ENCODE results near the gene APOM. TPM values are rescaled to one million over a fixed set of nuclear protein-coding genes. Genes with fewer than 3 reads are reported as not detected.

APOM gene
- 0.89 and 1.2 TPM in 2 replicates for total RNA-seq

DNA sequence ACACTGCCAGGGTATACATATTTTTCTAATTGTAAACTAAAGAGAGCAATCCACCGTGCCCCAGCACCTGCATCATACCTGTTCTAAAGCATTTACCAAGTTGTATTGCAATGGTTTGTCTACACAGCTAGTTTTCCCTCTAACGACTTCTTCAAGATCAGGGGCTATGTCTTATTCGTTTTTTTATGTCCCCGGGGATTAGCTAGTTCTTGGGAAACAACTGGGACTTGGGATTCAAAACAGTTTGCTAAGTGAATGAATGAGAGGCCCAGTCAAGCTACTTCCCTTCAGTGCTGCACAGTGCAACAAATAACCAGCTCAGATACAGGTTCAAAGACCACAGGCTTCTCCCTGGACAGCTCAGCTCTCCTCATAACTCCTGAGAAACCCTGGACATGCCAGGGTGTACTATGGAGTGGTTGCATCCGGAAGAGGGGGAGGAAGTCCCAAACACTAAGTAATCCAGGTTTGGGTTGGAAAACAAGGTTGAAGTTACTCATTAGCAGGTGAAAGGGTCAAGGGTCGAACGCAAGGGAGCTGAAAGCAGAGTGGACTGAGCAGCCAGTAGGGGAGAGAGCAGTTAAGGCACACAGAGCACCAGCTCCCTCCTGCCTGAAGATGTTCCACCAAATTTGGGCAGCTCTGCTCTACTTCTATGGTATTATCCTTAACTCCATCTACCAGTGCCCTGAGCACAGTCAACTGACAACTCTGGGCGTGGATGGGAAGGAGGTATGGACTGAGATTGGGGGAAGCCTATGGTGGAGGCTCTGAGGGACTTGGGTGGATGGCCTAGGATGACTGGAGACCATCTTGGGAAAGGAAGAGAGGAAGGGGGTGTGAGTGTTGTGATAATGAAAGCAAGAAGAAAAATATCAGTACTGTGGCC lies at the start of gene APOM:
Gene APOM, plus strand, starts transcription at position 546 of the 889 bp plus-strand sequence. Its CDS starts 73 bp downstream, at position 619.

DNA sequence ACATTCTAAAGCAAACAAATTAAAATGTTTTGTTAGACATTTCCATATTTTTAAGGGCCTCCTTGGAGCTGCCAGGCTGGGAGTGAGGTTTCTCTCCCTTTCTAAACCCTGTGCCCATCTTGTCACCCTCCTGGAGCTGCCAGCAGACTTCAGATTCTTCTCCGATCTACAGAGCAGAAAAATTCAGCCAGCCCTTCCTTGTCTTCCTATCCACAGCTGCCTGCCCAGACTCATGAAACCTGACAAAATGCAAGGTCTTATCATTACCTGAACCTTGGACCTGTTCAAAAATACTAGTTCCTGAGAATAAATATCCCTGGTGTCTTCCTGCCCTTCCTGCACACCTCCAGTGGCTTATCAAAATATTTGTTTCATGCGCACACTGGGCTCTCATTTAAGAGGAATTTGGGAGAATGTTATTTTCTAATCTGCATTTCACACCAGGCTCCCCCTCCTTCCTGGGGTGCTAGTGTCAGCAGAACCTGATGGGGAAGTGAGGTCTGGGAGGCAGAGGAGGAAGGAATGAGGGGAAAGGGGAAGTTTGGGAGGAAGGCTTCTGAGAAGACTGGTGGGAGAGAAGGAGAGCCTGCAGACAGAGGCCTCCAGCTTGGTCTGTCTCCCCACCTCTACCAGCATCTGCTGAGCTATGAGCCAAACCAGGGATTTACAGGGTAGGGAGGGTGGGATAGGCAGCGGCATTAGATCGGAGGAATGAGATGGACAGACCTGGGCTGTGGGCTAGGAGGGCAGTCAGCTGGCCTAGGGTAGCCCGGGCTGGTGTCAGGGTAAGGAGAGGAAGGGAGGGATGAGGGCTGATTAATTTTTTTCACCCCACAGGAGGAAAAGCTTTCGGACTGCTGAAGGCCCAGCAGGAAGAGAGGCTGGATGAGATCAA lies 40.8 kb upstream of the APOM start, which contains the start of gene AIF1:
Gene AIF1, plus strand, starts transcription at position 551 of the 895 bp plus-strand sequence. Its CDS starts 96 bp downstream, at position 647.

DNA sequence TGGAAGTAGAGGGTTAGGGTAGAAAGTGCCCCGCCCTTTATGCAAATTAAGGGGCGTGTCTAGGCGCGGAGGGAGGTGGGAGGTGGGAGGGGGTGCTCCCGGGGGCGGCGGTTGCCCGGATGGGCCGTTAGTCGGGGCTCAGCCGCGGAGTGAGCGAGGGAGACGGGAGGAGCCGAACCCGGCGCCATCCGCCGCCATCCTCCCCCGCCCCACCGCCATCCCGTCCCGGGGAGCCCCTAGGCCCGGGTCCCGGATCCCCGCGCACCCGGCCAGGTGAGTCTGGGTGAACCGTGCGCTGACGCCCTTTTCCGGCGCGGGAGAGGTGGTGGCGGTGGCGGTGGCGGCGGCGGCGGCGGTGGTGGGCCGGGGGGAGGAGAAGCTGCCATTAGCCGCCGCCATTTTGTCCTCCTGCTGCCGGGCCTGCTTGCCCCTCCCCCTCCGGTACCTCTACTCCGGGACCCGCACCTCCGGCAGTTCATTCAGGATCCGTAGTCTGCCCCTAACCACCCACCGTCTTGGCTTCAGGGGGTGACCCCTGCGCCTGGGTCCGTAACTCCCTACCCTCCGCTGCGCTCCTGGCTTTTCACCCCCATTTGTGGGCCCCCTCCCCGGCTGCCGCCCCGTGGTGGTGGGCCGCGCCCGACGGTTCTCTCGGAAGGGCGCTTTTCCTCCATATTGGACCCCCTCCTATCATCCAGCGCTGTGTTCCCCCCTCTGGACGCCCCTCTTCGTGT lies 34.9 kb upstream of the APOM start, which contains the start of gene PRRC2A:
Gene PRRC2A, plus strand, starts transcription at position 130 of the 734 bp plus-strand sequence. CDS start 2,075 bp downstream, outside the sequence.

DNA sequence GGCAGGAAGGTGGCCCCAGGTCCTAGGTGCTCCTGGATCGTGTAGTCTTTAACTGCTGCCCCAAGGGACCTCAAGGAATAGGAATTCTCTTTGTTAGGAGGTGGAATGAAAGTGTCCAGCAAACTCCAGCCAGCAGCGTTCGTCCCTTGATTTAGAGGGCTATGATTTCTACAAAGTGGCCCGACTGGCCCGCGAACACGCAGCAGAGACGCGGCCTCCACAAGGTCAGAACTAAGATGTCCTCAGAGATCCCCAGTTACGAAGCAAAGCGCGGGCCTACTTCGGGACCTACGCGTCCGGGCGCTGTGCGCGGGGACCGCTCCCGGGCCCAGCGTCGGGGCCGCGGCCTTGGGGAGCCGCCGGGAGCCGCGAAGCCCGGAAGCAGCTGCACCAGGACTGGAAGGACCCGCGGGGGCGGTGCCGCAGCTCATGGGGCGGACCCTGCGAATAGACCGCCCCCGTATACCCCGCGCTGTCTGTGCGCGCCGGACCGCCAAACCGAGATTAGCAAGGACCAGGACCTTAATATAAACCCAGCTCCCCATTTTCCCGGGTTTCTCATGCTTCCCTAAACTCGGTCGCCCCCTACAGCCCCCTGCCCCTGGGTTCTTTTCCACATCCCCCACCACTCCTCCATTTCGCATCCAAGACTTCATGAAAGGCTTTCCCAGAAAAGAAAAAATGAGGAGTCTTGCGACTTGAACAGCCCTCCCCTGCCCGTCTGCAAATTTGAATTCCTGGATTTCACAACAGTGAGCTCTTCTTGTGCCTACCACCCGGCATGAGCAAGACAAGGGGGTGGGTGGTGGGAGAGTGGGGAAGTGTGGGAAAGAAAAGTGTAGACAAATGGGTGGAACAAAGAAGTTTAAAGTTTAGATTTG lies 4.9 kb downstream of the APOM start, which contains the start of gene C6orf47:
Gene C6orf47, minus strand, starts transcription at position 398 of the 881 bp plus-strand sequence. CDS start 831 bp downstream, outside the sequence.

DNA sequence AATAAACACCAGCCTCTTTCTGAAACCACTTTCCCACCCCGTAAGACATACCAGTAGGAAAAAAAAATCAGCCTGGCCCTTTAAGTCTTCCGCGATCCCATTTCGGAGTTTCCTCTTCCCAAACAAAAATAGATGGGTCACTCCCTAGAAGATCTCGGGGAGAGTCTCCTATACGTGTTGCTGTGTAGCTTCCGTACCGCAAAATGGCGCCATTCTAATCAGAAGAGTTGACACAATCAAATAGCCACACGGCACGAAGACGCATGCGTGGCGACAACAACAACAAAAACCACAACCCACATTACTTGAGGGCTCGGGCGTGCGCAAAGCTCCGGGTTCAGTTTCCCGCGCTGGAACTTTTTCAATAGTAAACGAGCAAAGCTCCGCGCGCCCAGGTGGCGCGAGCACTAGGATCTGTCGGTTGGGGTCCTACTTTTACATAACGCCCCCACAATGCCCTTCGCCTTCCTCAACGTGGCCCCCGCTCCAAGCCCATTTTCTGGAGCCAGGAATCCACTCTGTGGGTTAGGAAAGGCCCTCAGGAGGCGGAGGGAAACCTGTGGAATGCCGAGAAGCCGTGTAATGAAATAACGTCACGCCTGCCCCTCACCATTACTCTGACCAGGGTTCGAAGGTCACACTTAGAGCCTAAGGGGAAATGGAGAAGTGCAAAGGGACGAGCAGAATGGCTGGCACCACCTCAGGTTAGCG lies 9.3 kb downstream of the APOM start, which contains the start of gene GPANK1:
Gene GPANK1, minus strand, starts transcription at position 208 of the 711 bp plus-strand sequence. CDS start 519 bp downstream, outside the sequence.

DNA sequence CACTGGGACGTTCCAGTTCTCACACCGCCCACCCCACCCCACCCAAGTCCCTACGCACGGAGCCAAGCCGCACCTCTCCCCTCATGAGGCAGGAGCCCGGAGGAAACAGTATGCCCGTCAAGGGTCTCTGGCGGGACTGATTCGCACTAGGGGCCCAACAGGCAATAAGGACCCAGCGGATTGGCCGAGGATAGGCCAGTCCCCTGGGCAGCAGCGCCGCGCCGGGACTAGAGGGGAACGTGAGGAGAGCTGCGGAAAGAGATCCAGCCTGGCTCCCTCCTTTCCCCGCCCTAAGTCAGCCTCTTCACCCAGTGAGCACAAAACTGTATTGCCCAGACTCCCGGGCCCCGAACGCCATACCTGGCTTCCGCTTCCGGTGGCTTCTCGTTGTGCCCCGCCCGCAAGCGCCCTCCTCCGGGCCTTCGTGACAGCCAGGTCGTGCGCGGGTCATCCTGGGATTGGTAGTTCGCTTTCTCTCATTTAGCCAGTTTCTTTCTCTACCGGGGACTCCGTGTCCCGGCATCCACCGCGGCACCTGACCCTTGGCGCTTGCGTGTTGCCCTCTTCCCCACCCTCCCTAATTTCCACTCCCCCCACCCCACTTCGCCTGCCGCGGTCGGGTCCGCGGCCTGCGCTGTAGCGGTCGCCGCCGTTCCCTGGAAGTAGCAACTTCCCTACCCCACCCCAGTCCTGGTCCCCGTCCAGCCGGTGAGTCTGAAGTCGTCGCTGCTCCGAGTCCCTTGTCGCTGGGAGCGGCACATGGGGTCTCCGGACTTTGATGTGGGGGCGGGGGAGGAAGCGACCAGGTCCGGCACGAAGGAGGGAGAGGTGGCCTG lies 10.0 kb downstream of the APOM start, which contains the start of gene CSNK2B:
Gene CSNK2B, plus strand, starts transcription at position 580 of the 836 bp plus-strand sequence. CDS start 752 bp downstream, outside the sequence.

DNA sequence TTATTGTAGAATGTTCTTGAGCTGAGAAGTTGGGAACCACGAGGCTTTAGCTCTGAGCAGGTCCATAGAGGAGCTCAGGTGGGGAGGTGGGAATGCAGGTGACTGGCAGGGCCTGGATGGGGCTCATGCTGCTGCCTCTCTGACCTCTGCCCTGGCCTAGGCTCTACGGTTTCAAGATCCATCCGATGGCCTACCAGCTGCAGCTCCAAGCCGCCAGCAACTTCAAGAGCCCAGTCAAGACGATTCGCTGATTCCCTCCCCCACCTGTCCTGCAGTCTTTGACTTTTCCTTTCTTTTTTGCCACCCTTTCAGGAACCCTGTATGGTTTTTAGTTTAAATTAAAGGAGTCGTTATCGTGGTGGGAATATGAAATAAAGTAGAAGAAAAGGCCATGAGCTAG lies 14.0 kb downstream of the APOM start, which contains the start of gene LY6G5B:
Gene LY6G5B, plus strand, starts transcription at position 301 of the 400 bp plus-strand sequence. CDS start 975 bp downstream, outside the sequence.

DNA sequence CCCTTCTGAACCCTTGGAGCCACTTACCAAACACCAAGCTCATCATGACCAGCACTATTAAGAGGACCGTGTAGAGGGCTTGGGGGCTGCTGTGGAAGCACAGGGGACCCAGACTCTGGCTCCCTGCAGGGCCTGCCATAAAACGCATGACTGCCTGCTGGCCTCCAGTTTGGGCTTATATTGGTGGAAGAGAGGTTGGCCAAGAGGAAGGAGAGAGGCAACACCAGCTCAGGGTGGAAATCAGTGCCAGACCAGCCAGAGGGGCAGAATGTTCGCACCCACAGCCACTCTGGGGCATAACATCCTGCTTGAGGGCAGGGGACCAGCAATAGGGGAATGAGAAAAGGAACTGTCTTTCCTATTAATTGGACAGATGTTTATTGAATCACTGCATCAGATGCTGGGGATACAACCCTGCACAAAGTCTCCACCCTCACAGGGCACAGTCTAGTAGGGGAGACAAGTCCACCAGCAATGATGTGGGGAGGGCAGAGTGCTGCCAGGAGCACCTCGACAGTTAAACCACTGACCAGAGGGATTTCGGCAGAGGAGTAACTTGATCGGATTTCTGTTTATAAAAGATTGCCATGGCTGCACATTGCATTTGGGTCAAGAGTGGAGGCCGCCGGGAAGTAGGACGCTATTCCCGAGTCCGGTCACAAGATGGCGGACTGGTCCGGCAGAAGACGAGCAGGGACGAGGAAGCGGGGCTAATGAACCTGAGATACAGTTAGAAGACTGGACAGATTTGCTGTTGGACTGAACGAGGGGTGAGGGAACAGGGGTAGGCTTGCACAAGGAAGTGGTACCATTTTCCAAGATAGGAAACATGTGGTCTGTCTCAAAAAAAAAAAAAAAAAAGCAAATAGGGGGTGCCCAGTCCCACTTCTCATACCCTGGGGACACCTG lies 24.8 kb downstream of the APOM start, which contains the start of gene LY6G5C:
Gene LY6G5C, minus strand, starts transcription at position 842 of the 909 bp plus-strand sequence. Its CDS starts 694 bp downstream, at position 148.

DNA sequence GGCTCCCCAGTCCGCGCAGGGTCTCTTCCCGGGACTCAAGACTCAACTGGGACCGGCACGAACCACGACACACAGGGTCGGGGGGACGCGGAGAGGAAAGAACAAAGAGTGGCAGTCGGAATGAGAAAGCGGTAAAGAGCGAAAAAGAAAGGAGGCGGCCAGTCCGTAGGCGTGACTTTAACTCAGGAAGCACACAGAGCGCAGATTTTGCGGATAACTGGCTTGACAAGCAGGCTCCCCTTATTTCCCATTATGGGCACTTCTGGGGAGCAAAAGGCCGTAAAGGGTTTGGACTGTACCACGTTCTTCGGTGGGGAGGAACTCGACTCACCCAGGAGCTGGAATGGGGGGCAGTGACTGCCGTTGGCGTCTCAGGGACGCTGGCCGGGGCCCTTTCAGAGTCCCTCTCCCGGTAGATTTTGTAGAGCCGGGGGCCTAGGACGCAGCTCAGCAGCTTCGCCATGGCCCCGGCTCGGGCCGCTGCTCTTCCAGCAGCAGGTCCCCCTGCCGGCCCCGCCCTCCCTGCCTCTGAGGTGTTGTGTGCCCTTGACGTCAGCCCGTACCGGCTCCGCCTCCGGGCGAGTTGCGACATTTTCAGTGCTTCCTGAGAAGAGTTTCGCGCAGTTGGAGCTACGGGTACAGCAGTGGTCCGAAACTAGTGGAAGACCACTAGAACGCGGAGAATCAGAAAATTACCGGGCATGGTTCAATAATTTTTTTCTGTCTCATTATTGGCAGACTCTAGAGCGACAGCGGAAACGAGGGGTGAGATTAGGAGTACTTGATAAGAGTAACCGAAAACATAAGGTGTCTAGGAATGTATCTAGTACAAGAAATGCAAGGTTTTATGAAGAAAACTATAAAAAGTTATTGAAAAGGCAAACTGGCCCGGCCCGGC lies 47.4 kb downstream of the APOM start, which contains the start of gene ABHD16A:
Gene ABHD16A, minus strand, starts transcription at position 506 of the 898 bp plus-strand sequence. Its CDS starts 43 bp downstream, at position 463.

DNA sequence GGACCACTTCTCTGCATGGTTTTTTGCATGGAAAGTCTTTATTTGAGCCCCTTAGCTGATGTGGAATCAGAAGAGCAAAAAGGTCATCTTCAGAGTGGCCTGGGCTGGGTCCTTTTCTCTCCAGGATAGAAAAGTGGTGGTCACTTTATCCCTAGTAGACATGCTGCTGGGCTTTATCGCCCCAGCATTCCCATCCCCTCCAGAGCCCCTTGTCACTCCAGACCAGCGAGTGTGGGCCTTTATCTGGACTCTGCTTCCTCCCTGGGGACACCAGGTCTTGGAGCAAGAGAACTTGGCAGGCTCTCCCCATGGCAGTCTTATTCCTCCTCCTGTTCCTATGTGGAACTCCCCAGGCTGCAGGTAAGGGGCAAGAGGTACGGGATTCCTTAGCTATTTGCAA lies 50.9 kb downstream of the APOM start, which contains the start of gene LY6G6F:
Gene LY6G6F, plus strand, starts transcription at position 268 of the 400 bp plus-strand sequence. Its CDS starts 41 bp downstream, at position 309.

Other genes starting within 250 kb of the APOM start
- 11.6 and 21.9 TPM in 2 replicates for gene MICB, start 157.7 kb upstream of the APOM start, total RNA-seq
- gene MCCD1, start 126.9 kb upstream of the APOM start, total RNA-seq, result not detected in 2 replicates
- gene DDX39B, start 113.9 kb upstream of the APOM start, total RNA-seq, result 355 and 485 TPM in 2 replicates
- 2.0 and 3.0 TPM in 2 replicates for gene ATP6V1G2, start 109.3 kb upstream of the APOM start, total RNA-seq
- gene NFKBIL1, start 108.3 kb upstream of the APOM start, total RNA-seq, result 26.0 and 36.1 TPM in 2 replicates
- not detected in 2 replicates for gene LTA, start 83.6 kb upstream of the APOM start, total RNA-seq
- not detected in 2 replicates for gene TNF, start 80.3 kb upstream of the APOM start, total RNA-seq
- gene LTB, start 73.5 kb upstream of the APOM start, total RNA-seq, result 0.25 TPM in 1 of 2 replicates, not detected in the other
- gene LST1, start 69.6 kb upstream of the APOM start, total RNA-seq, result not detected in 2 replicates
- not detected in 2 replicates for gene NCR3, start 62.9 kb upstream of the APOM start, total RNA-seq
- gene AIF1, start 40.7 kb upstream of the APOM start, total RNA-seq, result not detected in 2 replicates
- gene PRRC2A, start 35.2 kb upstream of the APOM start, total RNA-seq, result 42.2 and 46.1 TPM in 2 replicates
- gene BAG6, start 3.2 kb upstream of the APOM start, total RNA-seq, result 122 and 128 TPM in 2 replicates
- gene C6orf47, start 4.9 kb downstream of the APOM start, total RNA-seq, result 22.6 and 28.4 TPM in 2 replicates
- gene GPANK1, start 9.1 kb downstream of the APOM start, total RNA-seq, result 13.0 and 18.5 TPM in 2 replicates
- 82.2 and 114 TPM in 2 replicates for gene CSNK2B, start 10.2 kb downstream of the APOM start, total RNA-seq
- 3.0 and 3.4 TPM in 2 replicates for gene LY6G5B, start 14.1 kb downstream of the APOM start, total RNA-seq
- gene LY6G5C, start 25.2 kb downstream of the APOM start, total RNA-seq, result 0.33 and 0.37 TPM in 2 replicates
- gene ABHD16A, start 47.4 kb downstream of the APOM start, total RNA-seq, result 42.8 and 50.0 TPM in 2 replicates
- gene LY6G6F, start 51.0 kb downstream of the APOM start, total RNA-seq, result not detected in 2 replicates
- gene LY6G6D, start 59.5 kb downstream of the APOM start, total RNA-seq, result not detected in 2 replicates
- gene LY6G6C, start 65.9 kb downstream of the APOM start, total RNA-seq, result not detected in 2 replicates
- not detected in 2 replicates for gene MPIG6B, start 67.5 kb downstream of the APOM start, total RNA-seq
- gene DDAH2, start 73.4 kb downstream of the APOM start, total RNA-seq, result 39.3 and 81.0 TPM in 2 replicates
- 791 and 1,362 TPM in 2 replicates for gene CLIC1, start 80.6 kb downstream of the APOM start, total RNA-seq
- gene MSH5, start 84.1 kb downstream of the APOM start, total RNA-seq, result 13.0 and 21.6 TPM in 2 replicates
- gene SAPCD1, start 106.8 kb downstream of the APOM start, total RNA-seq, result 1.00 and 1.2 TPM in 2 replicates
- gene VWA7, start 121.4 kb downstream of the APOM start, total RNA-seq, result 0.11 and 0.25 TPM in 2 replicates
- 68.7 and 88.5 TPM in 2 replicates for gene VARS1, start 139.9 kb downstream of the APOM start, total RNA-seq
- 34.9 and 48.9 TPM in 2 replicates for gene LSM2, start 151.1 kb downstream of the APOM start, total RNA-seq
- 0.89 and 1.7 TPM in 2 replicates for gene HSPA1L, start 159.4 kb downstream of the APOM start, total RNA-seq
- gene HSPA1A, start 159.6 kb downstream of the APOM start, total RNA-seq, result 60.4 and 107 TPM in 2 replicates
- 94.5 and 181 TPM in 2 replicates for gene HSPA1B, start 171.8 kb downstream of the APOM start, total RNA-seq
- gene NEU1, start 206.9 kb downstream of the APOM start, total RNA-seq, result 72.7 and 128 TPM in 2 replicates
- gene SLC44A4, start 223.1 kb downstream of the APOM start, total RNA-seq, result 0.25 TPM in 1 of 2 replicates, not detected in the other
- 74.0 and 94.5 TPM in 2 replicates for gene EHMT2, start 241.8 kb downstream of the APOM start, total RNA-seq
- 4.9 and 8.1 TPM in 2 replicates for gene ZBTB12, start 246.2 kb downstream of the APOM start, total RNA-seq